ENCODE measurements around the gene CLHC1. TPM values are rescaled to one million over a fixed set of nuclear protein-coding genes. Genes with fewer than 3 reads are reported as not detected.

The CLHC1 gene
- total RNA-seq, 4 donors from 2014 or later: 1.2 to 15.9 (median 7.0) TPM

DNA sequence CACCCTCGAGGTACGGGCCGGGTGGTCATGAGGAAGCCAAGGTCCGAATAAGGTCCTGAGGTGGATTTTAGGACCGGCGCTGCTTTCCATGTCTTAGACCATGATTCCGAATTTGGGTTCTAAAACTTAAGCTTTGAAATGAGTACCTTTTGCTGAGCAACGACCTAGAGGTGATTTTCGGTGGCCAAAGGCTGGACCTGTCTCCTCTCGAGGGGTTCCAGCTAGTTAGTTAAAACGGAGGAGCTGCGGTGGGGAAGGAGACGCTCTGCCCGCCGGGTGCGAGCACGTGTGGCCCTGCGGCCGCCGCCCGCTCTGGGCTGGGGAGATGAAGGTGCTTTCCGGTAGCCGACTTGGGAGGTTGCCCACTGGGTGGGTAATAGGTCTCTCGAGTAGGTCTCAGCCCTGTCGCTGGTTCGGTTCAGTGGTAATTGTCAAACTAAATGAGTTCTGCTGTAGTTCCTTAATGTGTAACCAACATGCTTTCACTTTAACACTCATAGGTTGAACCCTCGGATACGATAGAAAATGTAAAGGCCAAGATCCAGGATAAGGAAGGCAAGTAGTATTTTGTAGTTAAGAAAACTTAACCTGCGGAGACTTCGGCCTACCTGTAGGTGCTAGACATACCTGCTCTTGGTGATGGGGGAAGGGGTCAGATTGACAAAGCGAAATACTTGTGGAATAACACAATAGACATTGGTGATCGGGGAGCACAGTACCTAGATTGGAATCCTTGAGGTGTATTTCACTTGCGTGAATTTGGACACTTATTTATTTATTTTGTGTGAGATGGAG lies 967 bp upstream of the CLHC1 start:
- H3K4me1 ChIP-seq: peaks cover 17 to 24% (median 21%) of the 10 kb centered on the region in 4 donors
- TF ChIP-seq POLR2A (IDR thresholded peaks at IDR 0.05) (no peak), POLR2AphosphoS5 (IDR thresholded peaks at IDR 0.05) (no peak), EP300 (IDR thresholded peaks at IDR 0.05; ENCODE audit: low read depth) (no peak)
- TF ChIP-seq, protein P1, sequence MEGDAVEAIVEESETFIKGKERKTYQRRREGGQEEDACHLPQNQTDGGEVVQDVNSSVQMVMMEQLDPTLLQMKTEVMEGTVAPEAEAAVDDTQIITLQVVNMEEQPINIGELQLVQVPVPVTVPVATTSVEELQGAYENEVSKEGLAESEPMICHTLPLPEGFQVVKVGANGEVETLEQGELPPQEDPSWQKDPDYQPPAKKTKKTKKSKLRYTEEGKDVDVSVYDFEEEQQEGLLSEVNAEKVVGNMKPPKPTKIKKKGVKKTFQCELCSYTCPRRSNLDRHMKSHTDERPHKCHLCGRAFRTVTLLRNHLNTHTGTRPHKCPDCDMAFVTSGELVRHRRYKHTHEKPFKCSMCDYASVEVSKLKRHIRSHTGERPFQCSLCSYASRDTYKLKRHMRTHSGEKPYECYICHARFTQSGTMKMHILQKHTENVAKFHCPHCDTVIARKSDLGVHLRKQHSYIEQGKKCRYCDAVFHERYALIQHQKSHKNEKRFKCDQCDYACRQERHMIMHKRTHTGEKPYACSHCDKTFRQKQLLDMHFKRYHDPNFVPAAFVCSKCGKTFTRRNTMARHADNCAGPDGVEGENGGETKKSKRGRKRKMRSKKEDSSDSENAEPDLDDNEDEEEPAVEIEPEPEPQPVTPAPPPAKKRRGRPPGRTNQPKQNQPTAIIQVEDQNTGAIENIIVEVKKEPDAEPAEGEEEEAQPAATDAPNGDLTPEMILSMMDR (IDR thresholded peaks at IDR 0.05): no peak
- in situ Hi-C loops (cut with MboI; ENCODE audit: low pct_ligation_motif_present in 1 of 4, low pct_unique_long_range_greater_than_20kb in 1 of 4, low sequenced_read_pairs in 3 of 4): no loop called here
- H3K36me3 ChIP-seq: peaks cover 0 to 25% (median 11%) of the 10 kb centered on the region in 4 donors
- WGBS, 2 donors (ENCODE audit: low coverage in 1 of 2): 0 to 4% methylated on average over 2 to 33 of the region's 33 CpGs
- H3K27ac ChIP-seq: peak overlapping the region; percentile 87 to 95 (median 94)
- no peaks in the 10 kb centered on the region for H3K27me3 ChIP-seq
- H3K9me3 ChIP-seq: no peaks in the 10 kb centered on the region
- intact Hi-C loops (cut with DNase I; ENCODE audit: low total_unique reads): no loop called here
- peak; percentile 57 for DNase-seq
- H3K4me3 ChIP-seq: peak overlapping the region; percentile 72 to 98 (median 90)

DNA sequence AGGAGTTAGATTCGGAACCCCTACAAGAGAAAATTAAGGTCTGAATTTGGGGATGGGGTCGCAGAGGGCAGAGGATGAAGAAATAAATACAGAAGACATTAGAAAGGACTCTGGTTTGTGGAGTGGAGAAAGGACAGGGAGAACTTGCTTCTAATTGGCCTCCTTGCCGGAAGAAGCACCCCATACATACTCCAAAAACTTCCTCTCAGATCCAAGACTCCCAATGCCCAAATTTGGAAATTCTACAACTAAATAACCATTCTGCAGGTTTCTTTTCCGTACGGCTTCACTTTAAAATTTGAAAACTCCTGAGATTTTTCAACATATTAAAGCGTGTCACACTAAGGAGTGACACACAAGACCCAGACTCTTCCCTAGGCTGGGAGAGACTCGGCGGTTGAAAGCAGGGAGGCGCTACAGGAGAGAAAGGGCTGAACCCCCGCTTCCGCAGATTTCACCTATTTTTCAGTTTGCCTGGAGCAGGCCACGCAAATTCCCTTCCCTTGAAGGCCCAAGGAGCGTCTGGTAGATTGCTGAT lies 478 bp downstream of the CLHC1 start:
- in situ Hi-C loops (cut with MboI; ENCODE audit: low pct_ligation_motif_present in 1 of 4, low pct_unique_long_range_greater_than_20kb in 1 of 4, low sequenced_read_pairs in 3 of 4): no loop called here

DNA sequence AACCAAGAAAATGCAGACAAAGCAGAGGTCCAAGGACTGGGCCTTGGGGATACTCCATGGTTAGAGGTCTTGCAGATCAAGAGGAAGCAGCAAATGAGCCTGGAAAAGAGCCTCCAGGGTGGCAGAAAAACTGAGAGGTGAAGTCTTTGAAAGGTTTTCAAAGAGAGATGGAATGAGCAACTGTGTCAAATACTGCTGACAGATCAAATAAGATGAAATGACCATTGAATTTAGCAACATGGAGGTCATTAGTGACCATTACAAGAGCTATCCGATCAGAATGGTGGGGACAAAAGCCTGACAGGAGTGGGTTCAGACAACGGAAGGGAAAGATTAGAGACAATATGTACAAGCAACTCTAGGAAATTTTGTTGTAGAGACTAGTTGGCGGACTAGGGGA lies 1.5 kb downstream of the CLHC1 start:
- no peak overlapping the region for H3K27ac ChIP-seq
- peaks cover 0 to 16% (median 7%) of the 10 kb centered on the region in 4 donors for H3K36me3 ChIP-seq
- H3K4me1 ChIP-seq: peaks cover 17 to 24% (median 21%) of the 10 kb centered on the region in 4 donors
- H3K27me3 ChIP-seq: no peaks in the 10 kb centered on the region
- no peak overlapping the region for H3K4me3 ChIP-seq
- 98 to 100% methylated on average over 3 of the region's 3 CpGs for WGBS, 2 donors (ENCODE audit: low coverage in 1 of 2)
- intact Hi-C loops (cut with DNase I; ENCODE audit: low total_unique reads) (no loop called here), in situ Hi-C loops (cut with MboI; ENCODE audit: low pct_ligation_motif_present in 1 of 4, low pct_unique_long_range_greater_than_20kb in 1 of 4, low sequenced_read_pairs in 3 of 4) (no loop called here)
- no peak for DNase-seq
- H3K9me3 ChIP-seq: no peaks in the 10 kb centered on the region
- TF ChIP-seq, protein P1 (IDR thresholded peaks at IDR 0.05): no peak
- no peak for TF ChIP-seq POLR2AphosphoS5 (IDR thresholded peaks at IDR 0.05)
- no peak for TF ChIP-seq EP300 (IDR thresholded peaks at IDR 0.05; ENCODE audit: low read depth)
- no peak for TF ChIP-seq POLR2A (IDR thresholded peaks at IDR 0.05)

More for the DNA sequence above, 478 bp downstream of the CLHC1 start:
- Histone ChIP-seq H3K27me3 (no peaks in the 10 kb centered on the region), H3K4me1 (peaks cover 17 to 24% (median 21%) of the 10 kb centered on the region in 4 donors), H3K4me3 (peak overlapping the region; percentile 72 to 98 (median 90)), H3K36me3 (peaks cover 0 to 23% (median 11%) of the 10 kb centered on the region in 4 donors), H3K27ac (peak overlapping the region; percentile 87 to 95 (median 94)), H3K9me3 (no peaks in the 10 kb centered on the region)
- intact Hi-C loops (cut with DNase I; ENCODE audit: low total_unique reads): no loop called here
- TF ChIP-seq POLR2AphosphoS5 (IDR thresholded peaks at IDR 0.05) (no peak), POLR2A (IDR thresholded peaks at IDR 0.05) (no peak), EP300 (IDR thresholded peaks at IDR 0.05; ENCODE audit: low read depth) (no peak)
- TF ChIP-seq, protein P1 (IDR thresholded peaks at IDR 0.05): no peak
- 7 to 13% methylated on average over 10 to 13 of the region's 13 CpGs for WGBS, 2 donors (ENCODE audit: low coverage in 1 of 2)
- no peak for DNase-seq

DNA sequence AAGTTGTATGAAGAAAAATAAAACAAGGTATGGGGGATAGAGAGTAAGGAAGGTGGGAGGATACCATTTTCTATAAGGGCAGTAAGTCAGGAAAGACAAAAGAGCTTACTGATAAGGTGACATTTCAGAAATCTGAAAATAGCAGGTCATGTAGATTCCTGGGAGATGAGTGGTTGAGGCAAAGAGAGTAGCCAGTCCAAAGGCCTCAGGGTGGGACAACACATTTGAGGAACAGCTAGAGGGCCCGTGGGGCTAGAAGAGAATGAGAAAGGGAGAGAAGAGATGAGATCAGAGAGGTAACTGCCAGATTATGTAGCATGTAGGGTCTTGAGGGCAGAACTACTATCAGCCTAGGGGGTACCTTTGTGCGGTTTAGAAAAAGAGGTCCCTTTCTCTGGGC lies 2.9 kb downstream of the CLHC1 start:
- H3K27me3 ChIP-seq: no peaks in the 10 kb centered on the region
- WGBS, 2 donors (ENCODE audit: low coverage in 1 of 2): 82 to 96% methylated on average over 2 of the region's 2 CpGs
- H3K4me3 ChIP-seq: no peak overlapping the region
- DNase-seq: no peak
- TF ChIP-seq, protein P1 (IDR thresholded peaks at IDR 0.05): no peak
- no peak for TF ChIP-seq EP300 (IDR thresholded peaks at IDR 0.05; ENCODE audit: low read depth)
- TF ChIP-seq POLR2AphosphoS5 (IDR thresholded peaks at IDR 0.05): no peak
- TF ChIP-seq POLR2A (IDR thresholded peaks at IDR 0.05): no peak
- peaks cover 0 to 3% (median under 1%) of the 10 kb centered on the region in 4 donors for H3K36me3 ChIP-seq
- in situ Hi-C loops (cut with MboI; ENCODE audit: low pct_ligation_motif_present in 1 of 4, low pct_unique_long_range_greater_than_20kb in 1 of 4, low sequenced_read_pairs in 3 of 4) (no loop called here), intact Hi-C loops (cut with DNase I; ENCODE audit: low total_unique reads) (no loop called here)
- no peaks in the 10 kb centered on the region for H3K9me3 ChIP-seq
- no peak overlapping the region for H3K27ac ChIP-seq
- H3K4me1 ChIP-seq: peaks cover 11 to 18% (median 16%) of the 10 kb centered on the region in 4 donors
